A673 (cell line): ENCODE measurements around the gene PRDM16. TPM values are rescaled to one million over a fixed set of nuclear protein-coding genes. Genes with fewer than 3 reads are reported as not detected.

Experiments
- BruUV-seq: library from RNA; stranded (reverse); fragments of 400-500 nt; replicated peaks from 2 replicates; lab custom pipeline; 2021; lab: Mats Ljungman, UMichigan
- CTCF ChIA-PET: fragments of 300-600 bp; sonication (Branson Sonifier 250); formaldehyde crosslinking; loops from one replicate; lab custom pipeline; 2022; ENCODE audit warnings: antibody characterized with exemption; lab: Charles Lee
- POLR2A ChIA-PET: fragments of 300-600 bp; sonication (Branson Sonifier 250); formaldehyde crosslinking; loops from one replicate; lab custom pipeline; 2022; ENCODE audit warnings: antibody characterized with exemption; ENCODE audit not compliant: low non-redundant PET; lab: Charles Lee
- DNase-seq: peaks from one replicate; pipeline ENCODE4 v3.0.0-alpha.2; 2015; ENCODE audit warnings: low spot score
- H3K27ac ChIP-seq: fragments of 200-600 bp; sonication (generic); 2 replicates; pipeline ENCODE4 v1.5.1; 2016; ENCODE audit warnings: mixed run types, low read depth, mild to moderate bottlenecking, mixed read lengths, antibody characterized with exemption, low read length; ENCODE audit not compliant: poor library complexity, severe bottlenecking
- H3K27me3 ChIP-seq: fragments of 200-600 bp; sonication (generic); replicated peaks from 2 replicates; pipeline ENCODE4 v1.6.1; 2017; ENCODE audit warnings: mixed run types, low read depth, mild to moderate bottlenecking, mixed read lengths, antibody characterized with exemption, low read length; ENCODE audit not compliant: insufficient read depth, poor library complexity
- H3K36me3 ChIP-seq: fragments of 200-600 bp; sonication (generic); 2 replicates; pipeline ENCODE4 v1.6.1; 2016; ENCODE audit warnings: mixed run types, mild to moderate bottlenecking, mixed read lengths, antibody characterized with exemption, low read length; ENCODE audit not compliant: insufficient read depth, poor library complexity, severe bottlenecking
- H3K4me1 ChIP-seq: fragments of 200-600 bp; sonication (generic); 2 replicates; pipeline ENCODE4 v1.6.1; 2017; ENCODE audit warnings: mixed run types, mild to moderate bottlenecking, mixed read lengths, antibody characterized with exemption, low read length; ENCODE audit not compliant: insufficient read depth, poor library complexity, severe bottlenecking
- H3K4me3 ChIP-seq: fragments of 200-600 bp; sonication (generic); 2 replicates; pipeline ENCODE4 v1.5.1; 2016; ENCODE audit warnings: low read depth, mixed run types, mild to moderate bottlenecking, mixed read lengths, low read length; ENCODE audit not compliant: poor library complexity, severe bottlenecking
- H3K9me3 ChIP-seq: fragments of 200-600 bp; sonication (generic); 2 replicates; pipeline ENCODE4 v1.6.1; 2016; ENCODE audit warnings: mixed run types, low read depth, mild to moderate bottlenecking, mixed read lengths, antibody characterized with exemption, low read length; ENCODE audit not compliant: poor library complexity, severe bottlenecking
- EZH2 ChIP-seq: fragments of 200-600 bp; sonication (generic); IDR thresholded peaks from 2 replicates; pipeline ENCODE4 v1.6.1; 2017; ENCODE audit warnings: borderline replicate concordance, low read depth, mild to moderate bottlenecking, mixed read lengths, antibody characterized with exemption, low read length; ENCODE audit not compliant: poor library complexity, severe bottlenecking
- intact Hi-C: fragments of 100-400 bp; cut with micrococcal nuclease; formaldehyde crosslinking; loops from one replicate; pipeline ENCODE4 v1.10.0; 2022; ENCODE audit not compliant: unreplicated experiment
- total RNA-seq: library from RNA; stranded (reverse); gene quantifications from 2 replicates; pipeline ENCODE4 v1.2.3, GENCODE V29; 2021
- TF ChIP-seq, protein P1 (sequence below): fragments of 300-800, 200-600 bp; sonication (generic); conservative IDR thresholded peaks from 2 replicates; pipeline ENCODE4 v1.5.1; 2017; ENCODE audit warnings: low read depth, mild to moderate bottlenecking, antibody characterized with exemption, low read length, moderate library complexity, mixed read lengths

PRDM16 gene
- total RNA-seq, 1 experiment from 2014 or later = 0.49 TPM

DNA sequence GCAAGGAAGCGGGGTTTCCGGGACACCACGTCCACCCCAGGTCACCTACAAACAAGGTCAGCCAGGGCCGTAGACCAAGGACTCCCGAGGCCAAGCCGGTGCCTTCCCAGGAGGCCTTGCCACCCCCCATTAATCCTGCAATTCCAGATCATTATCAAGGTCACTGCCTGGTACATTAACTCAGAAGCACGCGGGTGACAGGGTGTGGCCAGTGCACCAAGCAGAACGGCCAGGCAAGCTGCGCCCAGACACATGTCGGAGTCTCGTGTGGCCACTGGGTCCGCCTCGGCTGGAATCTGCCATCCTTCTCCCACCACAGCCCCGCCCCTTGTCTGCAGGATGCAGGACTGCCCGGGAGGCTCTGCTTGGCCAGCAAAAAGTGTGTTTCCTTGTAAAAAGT, 144.7 kb downstream of the PRDM16 start:
- no peak for DNase-seq
- Histone ChIP-seq H3K36me3 (no peaks in the 10 kb centered on the region), H3K9me3 (no peaks in the 10 kb centered on the region), H3K27me3 (peaks cover 35% of the 10 kb centered on the region), H3K4me3 (no peak overlapping the region), H3K4me1 (no peaks in the 10 kb centered on the region), H3K27ac (no peak overlapping the region)
- POLR2A ChIA-PET = no interaction called here
- intact Hi-C loops = no loop called here
- TF ChIP-seq, protein P1, sequence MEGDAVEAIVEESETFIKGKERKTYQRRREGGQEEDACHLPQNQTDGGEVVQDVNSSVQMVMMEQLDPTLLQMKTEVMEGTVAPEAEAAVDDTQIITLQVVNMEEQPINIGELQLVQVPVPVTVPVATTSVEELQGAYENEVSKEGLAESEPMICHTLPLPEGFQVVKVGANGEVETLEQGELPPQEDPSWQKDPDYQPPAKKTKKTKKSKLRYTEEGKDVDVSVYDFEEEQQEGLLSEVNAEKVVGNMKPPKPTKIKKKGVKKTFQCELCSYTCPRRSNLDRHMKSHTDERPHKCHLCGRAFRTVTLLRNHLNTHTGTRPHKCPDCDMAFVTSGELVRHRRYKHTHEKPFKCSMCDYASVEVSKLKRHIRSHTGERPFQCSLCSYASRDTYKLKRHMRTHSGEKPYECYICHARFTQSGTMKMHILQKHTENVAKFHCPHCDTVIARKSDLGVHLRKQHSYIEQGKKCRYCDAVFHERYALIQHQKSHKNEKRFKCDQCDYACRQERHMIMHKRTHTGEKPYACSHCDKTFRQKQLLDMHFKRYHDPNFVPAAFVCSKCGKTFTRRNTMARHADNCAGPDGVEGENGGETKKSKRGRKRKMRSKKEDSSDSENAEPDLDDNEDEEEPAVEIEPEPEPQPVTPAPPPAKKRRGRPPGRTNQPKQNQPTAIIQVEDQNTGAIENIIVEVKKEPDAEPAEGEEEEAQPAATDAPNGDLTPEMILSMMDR = no peak
- TF ChIP-seq EZH2 = no peak
- CTCF ChIA-PET = no interaction called here
- no TSS peak for BruUV-seq

DNA sequence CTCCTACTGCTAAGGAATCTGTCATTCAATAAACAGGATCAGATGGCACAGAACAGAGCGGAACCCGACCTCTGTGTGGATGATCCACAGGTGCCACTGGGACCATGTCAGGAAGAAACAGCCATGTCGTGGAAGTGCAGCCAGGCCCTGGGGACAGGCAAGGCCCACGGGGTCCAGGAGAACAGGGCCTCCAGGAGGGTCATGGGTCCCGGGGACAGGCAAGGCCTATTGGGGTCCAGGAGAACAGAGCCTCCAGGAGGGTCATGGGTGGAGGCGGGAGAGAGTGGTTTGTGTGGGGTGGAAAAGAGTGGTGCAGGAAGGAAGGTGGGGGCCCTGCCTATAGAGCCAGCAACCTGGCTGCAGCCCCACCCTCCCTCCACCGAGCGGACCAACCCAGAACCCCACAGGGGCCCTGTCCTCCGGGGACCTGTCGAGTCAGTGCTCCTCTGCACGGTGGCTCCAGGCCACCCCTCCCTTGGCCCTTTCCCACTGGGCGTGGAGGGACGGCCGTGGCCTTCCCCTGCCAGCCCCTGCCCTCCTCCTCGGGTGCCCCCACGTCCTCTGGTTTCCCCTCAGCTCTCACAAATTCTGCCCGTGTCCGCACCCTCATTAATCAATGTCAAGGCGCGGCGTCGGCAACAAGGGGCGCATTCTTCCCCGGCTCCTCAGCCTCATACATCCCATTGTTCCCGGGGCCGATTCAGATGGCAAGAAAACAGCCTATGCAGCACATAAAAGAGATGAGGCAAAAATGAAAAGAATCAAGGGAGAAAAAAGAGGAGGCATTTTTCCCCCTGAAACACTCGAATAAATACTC, 146.4 kb downstream of the PRDM16 start:
- no peak overlapping the region for H3K27ac ChIP-seq

DNA sequence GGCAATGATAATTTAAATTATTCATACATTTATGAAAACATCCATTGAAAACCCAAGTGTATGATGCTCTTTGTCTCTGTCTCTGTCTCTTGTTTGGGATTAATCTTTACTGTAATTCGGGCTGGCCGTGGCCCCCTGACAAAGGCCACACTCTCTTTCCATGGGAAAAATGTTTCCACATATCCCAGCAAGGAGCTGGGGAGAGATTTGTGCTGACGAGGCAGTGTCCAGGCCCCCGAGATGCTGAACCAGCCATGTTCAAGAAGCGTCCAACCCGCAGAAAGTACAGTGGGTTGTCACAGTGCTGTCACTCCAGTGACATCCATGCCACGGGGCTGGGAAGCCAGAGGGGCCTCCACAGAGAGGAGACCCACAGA, 147.0 kb downstream of the PRDM16 start:
- intact Hi-C loops = no loop called here
- TF ChIP-seq, protein P1 = no peak
- TF ChIP-seq EZH2 = no peak
- ChIA-PET CTCF (no interaction called here), POLR2A (no interaction called here)
- BruUV-seq = no TSS peak
- DNase-seq = no peak
- Histone ChIP-seq H3K4me1 (no peaks in the 10 kb centered on the region), H3K4me3 (no peak overlapping the region), H3K9me3 (no peaks in the 10 kb centered on the region), H3K27ac (no peak overlapping the region), H3K36me3 (no peaks in the 10 kb centered on the region), H3K27me3 (peaks cover 58% of the 10 kb centered on the region)

More for the DNA sequence above, 146.4 kb downstream of the PRDM16 start:
- DNase-seq = no peak
- Histone ChIP-seq H3K4me1 (no peaks in the 10 kb centered on the region), H3K27me3 (peaks cover 52% of the 10 kb centered on the region), H3K36me3 (no peaks in the 10 kb centered on the region), H3K9me3 (no peaks in the 10 kb centered on the region), H3K4me3 (no peak overlapping the region)
- TF ChIP-seq EZH2 = no peak
- TF ChIP-seq, protein P1 = no peak
- BruUV-seq = no TSS peak
- POLR2A ChIA-PET = no interaction called here
- CTCF ChIA-PET = no interaction called here
- intact Hi-C loops = no loop called here
